WTC11 (cell line): ENCODE results near the gene LMOD1. TPM values are rescaled to one million over a fixed set of nuclear protein-coding genes. Genes with fewer than 3 reads are reported as not detected.

ENCODE experiments used
- CBFB ChIP-seq: sonication (generic); formaldehyde crosslinking; IDR thresholded peaks from 2 replicates; pipeline ENCODE4 v1.8.1; 2022; ENCODE audit warnings: mild to moderate bottlenecking, low read depth, missing genetic modification reagents
- E2F4 ChIP-seq: sonication (generic); formaldehyde crosslinking; IDR thresholded peaks from 2 replicates; pipeline ENCODE4 v1.8.1; 2022; ENCODE audit warnings: low read depth, mild to moderate bottlenecking, moderate library complexity, missing genetic modification reagents, borderline replicate concordance
- ELF4 ChIP-seq: sonication (generic); formaldehyde crosslinking; IDR thresholded peaks from 2 replicates; pipeline ENCODE4 v1.8.1; 2022; ENCODE audit warnings: low read depth, mild to moderate bottlenecking, moderate library complexity, missing genetic modification reagents
- FOXP1 ChIP-seq: sonication (generic); formaldehyde crosslinking; IDR thresholded peaks from 2 replicates; pipeline ENCODE4 v1.8.0; 2022; ENCODE audit warnings: missing genetic modification reagents, mild to moderate bottlenecking, moderate library complexity, borderline replicate concordance
- GRHL2 ChIP-seq: fragments of 250-450 bp; sonication (Bioruptor Pico); IDR thresholded peaks from 2 replicates; pipeline ENCODE4 v1.8.0; 2022; ENCODE audit warnings: mild to moderate bottlenecking, moderate library complexity; ENCODE audit not compliant: insufficient replicate concordance, severe bottlenecking
- HMGA2 ChIP-seq: fragments of 250-450 bp; sonication (Bioruptor Pico); IDR thresholded peaks from 2 replicates; pipeline ENCODE4 v1.4.0; 2021; ENCODE audit warnings: mild to moderate bottlenecking, moderate library complexity
- MXD4 ChIP-seq: fragments of 250-450 bp; sonication (Bioruptor Pico); IDR thresholded peaks from 2 replicates; pipeline ENCODE4 v1.8.0; 2021; ENCODE audit warnings: mild to moderate bottlenecking, moderate library complexity, borderline replicate concordance
- MYBL2 ChIP-seq: sonication (generic); formaldehyde crosslinking; IDR thresholded peaks from 2 replicates; pipeline ENCODE4 v1.8.1; 2023; ENCODE audit warnings: mild to moderate bottlenecking, moderate library complexity, missing genetic modification reagents
- RORB ChIP-seq: fragments of 250-450 bp; sonication (Bioruptor Pico); IDR thresholded peaks from 2 replicates; pipeline ENCODE4 v1.9.0; 2021; ENCODE audit warnings: mild to moderate bottlenecking
- SP1 ChIP-seq: sonication (generic); formaldehyde crosslinking; conservative IDR thresholded peaks from 2 replicates; pipeline ENCODE4 v1.8.1; 2022; ENCODE audit warnings: missing genetic modification reagents
- ZNF232 ChIP-seq: sonication (generic); formaldehyde crosslinking; IDR thresholded peaks from 2 replicates; pipeline ENCODE4 v1.8.0; 2022; ENCODE audit warnings: mild to moderate bottlenecking, missing genetic modification reagents
- ZNF423 ChIP-seq: fragments of 250-450 bp; sonication (Bioruptor Pico); IDR thresholded peaks from 2 replicates; pipeline ENCODE4 v2.1.2; 2022; ENCODE audit warnings: mild to moderate bottlenecking, moderate library complexity
- ZNF512 ChIP-seq: sonication (generic); formaldehyde crosslinking; IDR thresholded peaks from 2 replicates; pipeline ENCODE4 v1.8.1; 2022; ENCODE audit warnings: missing genetic modification reagents, borderline replicate concordance
- ZNF532 ChIP-seq: fragments of 250-450 bp; sonication (Bioruptor Pico); IDR thresholded peaks from 2 replicates; pipeline ENCODE4 v1.9.0; 2021; ENCODE audit warnings: mild to moderate bottlenecking, borderline replicate concordance
- total RNA-seq: library from RNA; stranded (reverse); gene quantifications from 3 replicates; pipeline ENCODE4 v1.2.3, GENCODE V29; 2021
- TF ChIP-seq, protein P1 (sequence below): sonication (generic); formaldehyde crosslinking; IDR thresholded peaks from 2 replicates; pipeline ENCODE4 v1.8.0; 2022; ENCODE audit warnings: missing genetic modification reagents
- TF ChIP-seq, protein P2 (sequence below): sonication (generic); formaldehyde crosslinking; IDR thresholded peaks from 2 replicates; pipeline ENCODE4 v1.8.1; 2022; ENCODE audit warnings: mild to moderate bottlenecking, moderate library complexity, missing genetic modification reagents
- TF ChIP-seq, protein P3 (sequence below): sonication (generic); formaldehyde crosslinking; conservative IDR thresholded peaks from 2 replicates; pipeline ENCODE4 v1.8.1; 2022; ENCODE audit warnings: mild to moderate bottlenecking, missing genetic modification reagents

Gene LMOD1
- total RNA-seq, 1 experiment from 2014 or later: 1.5 TPM

GRCh38 chr1:201888282-201889089, 57.9 kb downstream of the LMOD1 start, which contains the start of gene SHISA4 (continued):
- TF ChIP-seq E2F4 (CRISPR knock-in tag) (no peak), MXD4 (no peak), ZNF512 (CRISPR knock-in tag) (no peak), ELF4 (CRISPR knock-in tag) (no peak), ZNF532 (CRISPR knock-in tag) (no peak), ZNF232 (no peak), CBFB (CRISPR knock-in tag) (no peak), GRHL2 (CRISPR knock-in tag) (no peak), RORB (CRISPR knock-in tag) (no peak), MYBL2 (CRISPR knock-in tag) (no peak), HMGA2 (CRISPR knock-in tag) (no peak), ZNF423 (no peak), SP1 (CRISPR knock-in tag) (peak; percentile 45), FOXP1 (CRISPR knock-in tag) (0 out of 2 replicates have a peak, but pooled peaks have one; percentile 30)
- TF ChIP-seq, protein P1, sequence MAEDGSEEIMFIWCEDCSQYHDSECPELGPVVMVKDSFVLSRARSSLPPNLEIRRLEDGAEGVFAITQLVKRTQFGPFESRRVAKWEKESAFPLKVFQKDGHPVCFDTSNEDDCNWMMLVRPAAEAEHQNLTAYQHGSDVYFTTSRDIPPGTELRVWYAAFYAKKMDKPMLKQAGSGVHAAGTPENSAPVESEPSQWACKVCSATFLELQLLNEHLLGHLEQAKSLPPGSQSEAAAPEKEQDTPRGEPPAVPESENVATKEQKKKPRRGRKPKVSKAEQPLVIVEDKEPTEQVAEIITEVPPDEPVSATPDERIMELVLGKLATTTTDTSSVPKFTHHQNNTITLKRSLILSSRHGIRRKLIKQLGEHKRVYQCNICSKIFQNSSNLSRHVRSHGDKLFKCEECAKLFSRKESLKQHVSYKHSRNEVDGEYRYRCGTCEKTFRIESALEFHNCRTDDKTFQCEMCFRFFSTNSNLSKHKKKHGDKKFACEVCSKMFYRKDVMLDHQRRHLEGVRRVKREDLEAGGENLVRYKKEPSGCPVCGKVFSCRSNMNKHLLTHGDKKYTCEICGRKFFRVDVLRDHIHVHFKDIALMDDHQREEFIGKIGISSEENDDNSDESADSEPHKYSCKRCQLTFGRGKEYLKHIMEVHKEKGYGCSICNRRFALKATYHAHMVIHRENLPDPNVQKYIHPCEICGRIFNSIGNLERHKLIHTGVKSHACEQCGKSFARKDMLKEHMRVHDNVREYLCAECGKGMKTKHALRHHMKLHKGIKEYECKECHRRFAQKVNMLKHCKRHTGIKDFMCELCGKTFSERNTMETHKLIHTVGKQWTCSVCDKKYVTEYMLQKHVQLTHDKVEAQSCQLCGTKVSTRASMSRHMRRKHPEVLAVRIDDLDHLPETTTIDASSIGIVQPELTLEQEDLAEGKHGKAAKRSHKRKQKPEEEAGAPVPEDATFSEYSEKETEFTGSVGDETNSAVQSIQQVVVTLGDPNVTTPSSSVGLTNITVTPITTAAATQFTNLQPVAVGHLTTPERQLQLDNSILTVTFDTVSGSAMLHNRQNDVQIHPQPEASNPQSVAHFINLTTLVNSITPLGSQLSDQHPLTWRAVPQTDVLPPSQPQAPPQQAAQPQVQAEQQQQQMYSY (CRISPR knock-in tag): no peak
- TF ChIP-seq, protein P2, sequence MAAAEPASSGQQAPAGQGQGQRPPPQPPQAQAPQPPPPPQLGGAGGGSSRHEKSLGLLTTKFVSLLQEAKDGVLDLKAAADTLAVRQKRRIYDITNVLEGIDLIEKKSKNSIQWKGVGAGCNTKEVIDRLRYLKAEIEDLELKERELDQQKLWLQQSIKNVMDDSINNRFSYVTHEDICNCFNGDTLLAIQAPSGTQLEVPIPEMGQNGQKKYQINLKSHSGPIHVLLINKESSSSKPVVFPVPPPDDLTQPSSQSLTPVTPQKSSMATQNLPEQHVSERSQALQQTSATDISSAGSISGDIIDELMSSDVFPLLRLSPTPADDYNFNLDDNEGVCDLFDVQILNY (CRISPR knock-in tag): 0 out of 2 replicates have a peak, but pooled peaks have one; percentile 55
- TF ChIP-seq, protein P3, sequence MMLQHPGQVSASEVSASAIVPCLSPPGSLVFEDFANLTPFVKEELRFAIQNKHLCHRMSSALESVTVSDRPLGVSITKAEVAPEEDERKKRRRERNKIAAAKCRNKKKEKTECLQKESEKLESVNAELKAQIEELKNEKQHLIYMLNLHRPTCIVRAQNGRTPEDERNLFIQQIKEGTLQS (CRISPR knock-in tag): no peak
